GM12878 (cell line): ENCODE results near the gene DENND1A. TPM values are rescaled to one million over a fixed set of nuclear protein-coding genes. Genes with fewer than 3 reads are reported as not detected.

Experiments used
- ATAC-seq: fragments of 200-7000 bp; cut with Tn5 transposase; 3 replicates; pipeline ENCODE4 v1.9.1; 2020; ENCODE audit warnings: mild to moderate bottlenecking, moderate library complexity
- BruUV-seq: library from RNA; stranded (reverse); fragments of 400-500 nt; replicated peaks from 2 replicates; lab custom pipeline; 2021; lab: Mats Ljungman, UMichigan
- CTCF ChIA-PET: fragments of 300-600 bp; sonication (Branson Sonifier 250); formaldehyde crosslinking; extraction: SDS; loops from one replicate; lab custom pipeline; 2021; ENCODE audit warnings: inconsistent platforms; lab: Yijun Ruan, JAX
- POLR2A ChIA-PET: fragments of 350-600 bp; formaldehyde crosslinking; extraction: SDS; loops from one replicate; lab custom pipeline; 2021; ENCODE audit warnings: inconsistent platforms; lab: Charles Lee
- RAD21 ChIA-PET: fragments of 300-600 bp; sonication (Branson Sonifier 250); formaldehyde crosslinking; loops from one replicate; lab custom pipeline; 2023; ENCODE audit warnings: antibody characterized with exemption; ENCODE audit not compliant: unreplicated experiment; lab: Charles Lee
- SMC1A ChIA-PET: fragments of 300-600 bp; sonication (Branson Sonifier 250); formaldehyde crosslinking; loops from one replicate; lab custom pipeline; 2023; ENCODE audit not compliant: unreplicated experiment, uncharacterized antibody; lab: Charles Lee
- DNase-seq: peaks from one replicate; pipeline ENCODE4 v3.0.0-alpha.2; 2011; ENCODE audit warnings: low read depth, low spot score
- FAIRE-seq: peaks from 3 replicates; lab custom pipeline; 2011; peaks lifted over from hg19 to GRCh38; lab: Jason Lieb, UNC
- H2AFZ ChIP-seq: 2 replicates; pipeline ENCODE4 v1.6.0; 2011; ENCODE audit warnings: low read depth, low read length, control low read depth; ENCODE audit not compliant: control insufficient read depth
- H3K27ac ChIP-seq: 2 replicates; pipeline ENCODE4 v1.5.1; 2011; ENCODE audit warnings: control low read depth; ENCODE audit not compliant: control insufficient read depth, insufficient read depth
- H3K27me3 ChIP-seq, 2 experiments: replicated peaks in 1 of 2; 2 replicates each; pipeline versions ENCODE4 v1.6.0 to v1.6.1; 2011; ENCODE audit warnings: low read length in 1 of 2; ENCODE audit not compliant: control insufficient read depth in 2 of 2, insufficient read depth in 2 of 2
- H3K36me3 ChIP-seq, 2 experiments: 2 replicates each; pipeline ENCODE4 v1.5.1; 2011; ENCODE audit warnings: low read length in 1 of 2; ENCODE audit not compliant: control insufficient read depth in 2 of 2, insufficient read depth in 2 of 2
- H3K4me1 ChIP-seq: 2 replicates; pipeline ENCODE4 v1.6.1; 2011; ENCODE audit warnings: mild to moderate bottlenecking, low read length, moderate library complexity, mixed read lengths; ENCODE audit not compliant: control insufficient read depth, insufficient read depth
- H3K4me2 ChIP-seq: 2 replicates; pipeline ENCODE4 v1.6.0; 2011; ENCODE audit warnings: control low read depth; ENCODE audit not compliant: control insufficient read depth, insufficient read depth
- H3K4me3 ChIP-seq: fragments of 200-600 bp; sonication (generic); 2 replicates; pipeline ENCODE4 v1.5.1; 2016
- H3K79me2 ChIP-seq: 2 replicates; pipeline ENCODE4 v1.6.0; 2011; ENCODE audit warnings: low read length; ENCODE audit not compliant: control insufficient read depth, insufficient read depth
- H3K9ac ChIP-seq: 2 replicates; pipeline ENCODE4 v1.8.0; 2011; ENCODE audit warnings: low read length, control low read depth, mixed read lengths; ENCODE audit not compliant: control insufficient read depth, insufficient read depth
- H3K9me3 ChIP-seq: replicated peaks from 3 replicates; pipeline ENCODE4 v1.5.1; 2011; ENCODE audit warnings: mild to moderate bottlenecking, low read length; ENCODE audit not compliant: control insufficient read depth, insufficient read depth
- H4K20me1 ChIP-seq: 2 replicates; pipeline ENCODE4 v1.6.0; 2011; ENCODE audit not compliant: control insufficient read depth, insufficient read depth
- BCL11A ChIP-seq: IDR thresholded peaks from 2 replicates; pipeline ENCODE4 v1.6.1; 2011; ENCODE audit warnings: low read depth, low read length
- CHD4 ChIP-seq: fragments of 200-600 bp; sonication (generic); IDR thresholded peaks from 2 replicates; pipeline ENCODE4 v1.6.1; 2016; ENCODE audit warnings: mild to moderate bottlenecking
- CREM ChIP-seq: IDR thresholded peaks from 2 replicates; pipeline ENCODE4 v1.6.1; 2014; ENCODE audit warnings: antibody characterized with exemption, low read depth
- FOXM1 ChIP-seq: IDR thresholded peaks from 2 replicates; pipeline ENCODE4 v1.6.1; 2012; ENCODE audit warnings: low read depth, mild to moderate bottlenecking, inconsistent platforms, low read length, moderate library complexity
- NFYB ChIP-seq: IDR thresholded peaks from 2 replicates; pipeline ENCODE4 v1.6.1; 2011; ENCODE audit warnings: low read depth, mild to moderate bottlenecking, low read length, improper control_type of control experiment, moderate library complexity; ENCODE audit not compliant: insufficient read depth
- RAD21 ChIP-seq: IDR thresholded peaks from 2 replicates; pipeline ENCODE4 v1.6.1; 2011; ENCODE audit warnings: mild to moderate bottlenecking, low read depth, low read length, moderate library complexity; ENCODE audit not compliant: insufficient read depth
- ZNF207 ChIP-seq: fragments of 450-650 bp; IDR thresholded peaks from 2 replicates; pipeline ENCODE4 v1.6.1; 2014; ENCODE audit warnings: antibody characterized with exemption, mild to moderate bottlenecking, borderline replicate concordance
- WGBS: methylation state at CpG from one replicate; pipeline ENCODE4 v1.1.6; 2016; ENCODE audit warnings: low lambda C conversion rate; ENCODE audit not compliant: insufficient replicate concordance, insufficient coverage; ENCODE audit errors: missing lambda C conversion rate; 5-methylcytosine and 5-hydroxymethylcytosine counted together
- in situ Hi-C: fragments of 300-500 bp; cut with MboI; formaldehyde crosslinking; loops from 9 replicates; pipeline ENCODE4 v1.14.3; 2018; ENCODE audit warnings: mixed read lengths
- intact Hi-C: fragments of 100-400 bp; cut with micrococcal nuclease; formaldehyde crosslinking; loops from one replicate; pipeline ENCODE4 v1.14.2; 2022; ENCODE audit not compliant: unreplicated experiment
- polyA plus RNA-seq, 11 experiments: library from polyadenylated mRNA; depleted of rRNA in 4 of 11; unstranded in 6 of 11; stranded (reverse) in 5 of 11; fragments of >200 nt; fragmentation: Nextera tagmentation in 4 of 11; fragmentation: Illumina TruSeq in 1 of 11; extraction: Ambion mirVana in 4 of 11; extraction: Trizol in 1 of 11; gene quantifications; 1 replicate in 1 of 11; 2 replicates in 10 of 11; pipeline versions ENCODE4 v1.2.1 to v1.2.3, GENCODE V29; 2011 to 2016; ENCODE audit warnings: inconsistent platforms in 2 of 11, missing spikeins in 2 of 11, low read depth in 1 of 11
- total RNA-seq, 4 experiments: library from RNA; depleted of rRNA in 3 of 4; stranded (reverse); fragments of >200 nt in 3 of 4; fragmentation: Illumina TruSeq in 1 of 4; extraction: Trizol in 1 of 4; gene quantifications; 2 replicates each; pipeline versions ENCODE4 v1.2.1 to v1.2.3, GENCODE V29; 2013 to 2021
- TF ChIP-seq, protein P1 (sequence below): fragments of 450-650 bp; IDR thresholded peaks from 2 replicates; pipeline ENCODE4 v1.6.1; 2017; ENCODE audit warnings: mild to moderate bottlenecking
- TF ChIP-seq, protein P2 (sequence below): IDR thresholded peaks from 2 replicates; pipeline ENCODE4 v1.6.1; 2011; ENCODE audit warnings: borderline replicate concordance, low read depth, mild to moderate bottlenecking, moderate library complexity, mixed read lengths, low read length; ENCODE audit not compliant: insufficient read depth; ENCODE audit errors: extremely low read length
- TF ChIP-seq, protein P3 (sequence below): fragments of 450-650 bp; IDR thresholded peaks from 2 replicates; pipeline ENCODE4 v1.6.1; 2016; ENCODE audit warnings: mild to moderate bottlenecking, moderate library complexity, borderline replicate concordance

DENND1A gene
- total and polyA plus RNA-seq, 10 of the 15 experiments (the other 5 are each of a cell fraction or from before 2014, with no cell fraction given) = 14.1 to 48.6 (median 35.2) TPM

DNA sequence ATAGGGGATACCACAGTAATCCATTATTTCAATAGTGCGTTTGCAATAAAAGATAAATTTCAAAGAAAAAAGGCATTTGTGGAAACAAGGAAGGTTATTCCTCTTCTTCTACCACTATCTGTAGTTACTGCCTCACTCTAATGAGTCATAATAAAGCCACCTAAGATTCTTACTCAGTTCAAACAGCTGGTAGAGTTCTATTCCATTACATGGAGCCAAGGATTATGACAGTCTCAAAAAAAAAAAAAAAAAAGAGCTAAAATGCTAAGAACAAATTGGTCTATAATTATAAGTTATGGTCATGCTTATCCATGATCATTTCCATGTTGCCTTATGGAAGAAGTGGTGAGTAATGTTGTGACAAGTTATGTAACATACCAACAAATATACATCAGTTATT is 46.3 kb downstream of the DENND1A start:
- ATAC-seq = no peak
- 100% methylated on average over 1 of the region's 1 CpG for WGBS

More for the DNA sequence above, 46.3 kb downstream of the DENND1A start:
- H3K4me1 ChIP-seq = peaks cover 6% of the 10 kb centered on the region
- H3K27me3 ChIP-seq = no peaks in the 10 kb centered on the region
- no peak overlapping the region for H3K4me2 ChIP-seq
- intact Hi-C loops = no loop called here
- no peak overlapping the region for H3K27ac ChIP-seq
- no peak overlapping the region for H3K4me3 ChIP-seq
- TF ChIP-seq NFYB (no peak), FOXM1 (no peak), RAD21 (no peak), CREM (no peak), BCL11A (no peak), ZNF207 (no peak), CHD4 (no peak)
- TF ChIP-seq, protein P1, sequence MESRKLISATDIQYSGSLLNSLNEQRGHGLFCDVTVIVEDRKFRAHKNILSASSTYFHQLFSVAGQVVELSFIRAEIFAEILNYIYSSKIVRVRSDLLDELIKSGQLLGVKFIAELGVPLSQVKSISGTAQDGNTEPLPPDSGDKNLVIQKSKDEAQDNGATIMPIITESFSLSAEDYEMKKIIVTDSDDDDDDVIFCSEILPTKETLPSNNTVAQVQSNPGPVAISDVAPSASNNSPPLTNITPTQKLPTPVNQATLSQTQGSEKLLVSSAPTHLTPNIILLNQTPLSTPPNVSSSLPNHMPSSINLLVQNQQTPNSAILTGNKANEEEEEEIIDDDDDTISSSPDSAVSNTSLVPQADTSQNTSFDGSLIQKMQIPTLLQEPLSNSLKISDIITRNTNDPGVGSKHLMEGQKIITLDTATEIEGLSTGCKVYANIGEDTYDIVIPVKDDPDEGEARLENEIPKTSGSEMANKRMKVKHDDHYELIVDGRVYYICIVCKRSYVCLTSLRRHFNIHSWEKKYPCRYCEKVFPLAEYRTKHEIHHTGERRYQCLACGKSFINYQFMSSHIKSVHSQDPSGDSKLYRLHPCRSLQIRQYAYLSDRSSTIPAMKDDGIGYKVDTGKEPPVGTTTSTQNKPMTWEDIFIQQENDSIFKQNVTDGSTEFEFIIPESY = no peak
- TF ChIP-seq, protein P2, sequence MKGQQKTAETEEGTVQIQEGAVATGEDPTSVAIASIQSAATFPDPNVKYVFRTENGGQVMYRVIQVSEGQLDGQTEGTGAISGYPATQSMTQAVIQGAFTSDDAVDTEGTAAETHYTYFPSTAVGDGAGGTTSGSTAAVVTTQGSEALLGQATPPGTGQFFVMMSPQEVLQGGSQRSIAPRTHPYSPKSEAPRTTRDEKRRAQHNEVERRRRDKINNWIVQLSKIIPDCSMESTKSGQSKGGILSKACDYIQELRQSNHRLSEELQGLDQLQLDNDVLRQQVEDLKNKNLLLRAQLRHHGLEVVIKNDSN = no peak
- TF ChIP-seq, protein P3, sequence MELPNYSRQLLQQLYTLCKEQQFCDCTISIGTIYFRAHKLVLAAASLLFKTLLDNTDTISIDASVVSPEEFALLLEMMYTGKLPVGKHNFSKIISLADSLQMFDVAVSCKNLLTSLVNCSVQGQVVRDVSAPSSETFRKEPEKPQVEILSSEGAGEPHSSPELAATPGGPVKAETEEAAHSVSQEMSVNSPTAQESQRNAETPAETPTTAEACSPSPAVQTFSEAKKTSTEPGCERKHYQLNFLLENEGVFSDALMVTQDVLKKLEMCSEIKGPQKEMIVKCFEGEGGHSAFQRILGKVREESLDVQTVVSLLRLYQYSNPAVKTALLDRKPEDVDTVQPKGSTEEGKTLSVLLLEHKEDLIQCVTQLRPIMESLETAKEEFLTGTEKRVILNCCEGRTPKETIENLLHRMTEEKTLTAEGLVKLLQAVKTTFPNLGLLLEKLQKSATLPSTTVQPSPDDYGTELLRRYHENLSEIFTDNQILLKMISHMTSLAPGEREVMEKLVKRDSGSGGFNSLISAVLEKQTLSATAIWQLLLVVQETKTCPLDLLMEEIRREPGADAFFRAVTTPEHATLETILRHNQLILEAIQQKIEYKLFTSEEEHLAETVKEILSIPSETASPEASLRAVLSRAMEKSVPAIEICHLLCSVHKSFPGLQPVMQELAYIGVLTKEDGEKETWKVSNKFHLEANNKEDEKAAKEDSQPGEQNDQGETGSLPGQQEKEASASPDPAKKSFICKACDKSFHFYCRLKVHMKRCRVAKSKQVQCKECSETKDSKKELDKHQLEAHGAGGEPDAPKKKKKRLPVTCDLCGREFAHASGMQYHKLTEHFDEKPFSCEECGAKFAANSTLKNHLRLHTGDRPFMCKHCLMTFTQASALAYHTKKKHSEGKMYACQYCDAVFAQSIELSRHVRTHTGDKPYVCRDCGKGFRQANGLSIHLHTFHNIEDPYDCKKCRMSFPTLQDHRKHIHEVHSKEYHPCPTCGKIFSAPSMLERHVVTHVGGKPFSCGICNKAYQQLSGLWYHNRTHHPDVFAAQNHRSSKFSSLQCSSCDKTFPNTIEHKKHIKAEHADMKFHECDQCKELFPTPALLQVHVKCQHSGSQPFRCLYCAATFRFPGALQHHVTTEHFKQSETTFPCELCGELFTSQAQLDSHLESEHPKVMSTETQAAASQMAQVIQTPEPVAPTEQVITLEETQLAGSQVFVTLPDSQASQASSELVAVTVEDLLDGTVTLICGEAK = no peak
- no peak for FAIRE-seq
- no peaks in the 10 kb centered on the region; the same call in 2 of the 3 replicates for H3K9me3 ChIP-seq
- peaks cover 23% of the 10 kb centered on the region for H3K79me2 ChIP-seq
- SMC1A ChIA-PET = interaction anchor here (0.8 to 2.1 kb wide), 3 partner anchors 11 to 13 kb away, joined by 3 to 5 read pairs (median 3); no protein-coding TSS in a partner anchor
- no peak overlapping the region for H2AFZ ChIP-seq
- RAD21 ChIA-PET = interaction anchor here (1.3 kb wide), 1 partner anchor 57 kb away, joined by 3 read pairs; no protein-coding TSS in a partner anchor
- no TSS peak for BruUV-seq
- no peak overlapping the region for H3K9ac ChIP-seq
- POLR2A ChIA-PET = interaction anchor here (0.5 to 1.1 kb wide), 3 partner anchors 22 to 236 kb away, joined by 3 to 10 read pairs (median 3); no protein-coding TSS in a partner anchor
- CTCF ChIA-PET = no interaction called here
- DNase-seq = no peak
- in situ Hi-C loops = no loop called here
- H3K36me3 ChIP-seq = peaks cover 0 to 6% of the 10 kb centered on the region in 2 experiments; a peak in 2 of 4 replicates
- no peaks in the 10 kb centered on the region for H4K20me1 ChIP-seq
